NCI-H146 treated with DMSO at 0.1 percent for 48 hours (cell line): ENCODE data around the gene SMAD3.

Source experiments
- DNase-seq: peaks from one replicate; lab custom pipeline; 2025; ENCODE audit not compliant: unreplicated experiment; lab: John Stamatoyannopoulos, UW

The SMAD3 gene

GRCh38 chr15:67095912-67096311 is 30.5 kb downstream of the SMAD3 start:
- DNase-seq, result no peak

DNA sequence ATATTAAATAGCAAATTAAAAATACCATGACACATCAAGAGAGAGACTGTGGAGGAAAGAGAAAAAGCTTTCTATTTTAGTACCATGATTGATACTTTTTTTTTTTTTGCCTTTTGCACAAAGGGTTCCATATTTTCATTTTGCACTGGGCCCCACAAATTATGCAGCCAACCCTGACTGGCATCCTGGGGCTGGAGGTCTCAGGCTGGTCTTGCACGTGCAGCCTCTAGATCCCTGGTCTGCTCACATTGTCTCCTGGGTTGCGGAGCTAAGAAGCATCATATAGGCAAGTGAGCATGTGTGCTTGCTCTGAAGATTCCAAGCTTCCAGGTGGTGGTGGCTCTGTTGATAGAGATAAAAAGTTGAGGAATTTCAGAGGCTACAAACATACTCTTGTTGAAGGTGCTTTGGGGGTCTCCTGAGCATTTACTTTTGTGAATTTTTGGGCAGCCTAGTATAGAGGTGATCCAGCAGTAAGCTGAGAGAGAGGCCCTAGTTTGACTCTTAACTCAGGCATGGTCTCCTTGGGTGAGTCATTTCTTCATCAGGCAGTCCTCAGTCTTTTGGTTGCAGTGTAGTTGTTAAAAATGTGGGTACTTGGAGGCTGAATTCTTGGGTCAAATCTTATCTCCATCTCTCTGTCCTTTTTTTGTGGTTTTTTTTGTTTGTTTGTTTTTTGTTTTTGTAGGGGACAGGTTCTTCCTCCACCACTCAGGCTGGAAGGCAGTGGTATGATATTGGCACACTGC is 31.3 kb downstream of the SMAD3 start:
- DNase-seq, result no peak

GRCh38 chr15:67097424-67097823 is 32.0 kb downstream of the SMAD3 start:
- DNase-seq, result no peak

GRCh38 chr15:67097930-67098740 is 32.7 kb downstream of the SMAD3 start:
- no peak for DNase-seq

- no peak for DNase-seq
Measured at GRCh38 chr15:67098768-67099282, 33.4 kb downstream of the SMAD3 start.

DNA sequence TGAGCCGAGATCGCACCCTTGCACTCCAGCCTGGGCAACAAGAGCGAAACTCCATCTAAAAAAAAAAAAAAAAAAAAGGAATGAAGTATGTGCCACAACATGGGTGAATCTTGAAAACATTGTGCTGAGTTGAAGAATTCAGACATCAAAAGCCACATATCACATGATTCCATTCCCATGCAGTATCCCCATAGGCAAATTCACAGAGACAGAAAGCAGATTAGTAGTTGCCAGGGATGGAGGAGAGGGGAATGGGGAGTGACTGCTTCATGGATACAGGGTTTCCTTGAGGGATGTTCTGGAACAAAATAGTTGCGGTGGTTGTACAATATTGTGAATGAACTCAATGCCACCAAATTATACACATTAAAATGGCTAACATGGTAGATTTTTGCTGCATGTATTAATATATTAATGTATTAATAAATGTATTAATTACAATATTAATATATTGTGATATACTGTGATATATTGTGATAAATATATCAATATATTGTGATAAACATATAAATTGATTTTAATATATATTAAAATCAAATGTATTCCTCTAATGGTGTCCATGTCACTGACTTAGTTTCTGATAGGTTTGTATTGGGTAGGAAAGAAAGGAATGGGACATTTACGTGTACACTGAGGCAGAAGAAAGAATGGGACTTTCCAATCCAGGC is 34.9 kb downstream of the SMAD3 start:
- DNase-seq, result no peak

DNA sequence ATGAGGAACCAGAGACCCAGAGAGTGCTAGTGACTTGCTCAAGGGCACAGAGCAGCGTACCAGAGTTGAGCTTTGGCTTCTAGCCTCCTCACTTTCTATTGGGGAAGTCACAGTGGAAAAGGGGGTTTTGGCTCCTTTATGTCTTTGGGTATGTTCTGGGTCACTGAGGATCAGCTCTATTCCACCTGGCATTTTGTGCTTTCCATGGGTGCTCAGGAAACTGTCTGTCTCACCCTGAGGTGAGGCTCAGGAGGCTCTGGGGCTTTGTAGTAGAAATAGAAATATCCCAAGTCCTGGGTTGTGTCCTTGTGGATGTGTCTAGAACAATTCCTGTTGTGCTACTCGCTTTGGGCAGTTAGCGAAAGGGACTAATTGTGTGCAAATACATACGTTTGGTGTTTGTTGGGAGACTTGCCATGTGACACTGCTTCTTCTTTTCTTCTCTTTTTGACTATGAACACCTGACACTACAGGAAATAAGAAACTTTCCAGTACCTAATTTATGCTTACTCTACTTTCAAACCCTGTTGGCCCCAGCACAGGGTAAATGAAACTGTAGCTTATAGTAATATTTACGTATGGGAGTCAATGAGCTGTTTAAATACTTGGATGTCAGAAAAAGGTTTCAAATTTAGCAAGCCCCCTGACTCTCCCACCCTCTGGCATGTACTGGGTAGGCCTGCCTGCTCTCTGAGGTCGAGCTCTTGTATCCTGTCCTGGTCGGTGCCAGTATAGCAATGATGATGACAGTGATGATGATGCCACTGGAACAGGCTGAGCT is 35.6 kb downstream of the SMAD3 start:
- no peak for DNase-seq

DNA sequence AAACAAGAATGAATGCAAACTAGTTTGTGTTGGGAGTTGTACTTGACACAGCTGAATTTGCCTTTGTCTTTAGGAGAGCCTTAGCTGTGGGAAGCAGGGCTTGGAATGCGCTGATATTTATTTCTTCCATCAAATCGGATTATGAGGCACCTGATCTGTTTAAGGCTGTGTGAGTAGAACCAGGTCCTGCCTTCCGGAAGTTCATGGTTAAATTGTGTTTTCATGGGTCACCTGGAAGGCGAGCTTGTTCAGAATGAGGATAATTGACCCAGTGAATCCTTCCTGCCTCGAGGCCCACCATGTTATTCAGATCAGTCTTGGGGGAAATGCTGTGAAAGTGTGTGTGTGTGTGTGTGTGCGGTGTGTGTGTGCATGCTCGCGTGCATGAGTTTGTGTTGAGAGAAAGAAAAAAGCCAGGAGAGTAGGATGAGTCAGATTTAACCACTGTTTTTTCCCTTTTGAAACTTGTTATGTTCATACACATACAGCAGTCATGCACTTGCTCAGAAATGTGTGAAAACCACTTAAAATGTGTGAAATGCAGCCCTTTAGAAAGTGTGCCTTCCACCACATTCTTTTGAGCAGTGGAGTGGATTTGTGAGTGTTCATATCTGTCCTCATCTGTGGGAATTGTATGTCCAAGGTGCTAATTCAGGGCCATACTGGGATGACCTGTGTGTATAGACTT is 36.7 kb downstream of the SMAD3 start:
- DNase-seq, result no peak

DNA sequence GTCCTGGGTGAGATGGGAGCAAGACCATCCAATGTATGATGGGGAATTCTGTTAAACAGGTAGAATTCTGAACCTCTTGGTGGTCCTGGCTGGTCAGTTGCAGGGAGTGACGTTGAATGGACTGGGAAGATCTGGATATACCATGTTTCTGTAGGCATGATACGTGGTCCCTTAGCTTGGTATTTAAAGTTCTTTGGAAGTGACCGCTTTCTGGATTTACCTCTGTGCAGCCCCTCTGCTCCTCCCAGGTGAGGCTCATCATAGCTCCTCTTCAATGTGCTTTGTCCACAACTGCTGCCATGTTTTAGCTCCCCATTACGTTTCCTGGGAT is 37.2 kb downstream of the SMAD3 start:
- no peak for DNase-seq

DNA sequence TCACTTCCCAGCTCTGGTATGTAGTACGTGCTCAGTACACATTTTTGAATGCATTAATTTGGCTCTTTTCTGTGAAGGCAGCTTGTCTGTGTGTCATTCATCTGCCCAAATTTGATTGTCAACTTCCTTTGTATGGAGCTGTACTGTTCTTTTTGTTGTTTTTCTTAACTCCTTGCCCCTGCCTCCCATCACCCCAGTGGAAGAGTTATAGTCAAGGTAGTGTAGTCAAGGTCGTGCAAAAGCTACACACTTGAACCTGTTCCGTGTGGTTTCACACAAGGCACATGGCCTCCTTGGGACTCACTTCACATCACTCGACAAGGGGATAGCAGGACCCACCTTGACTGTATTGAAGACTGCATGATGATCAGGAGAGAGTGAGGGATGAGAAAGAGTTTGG is 37.6 kb downstream of the SMAD3 start:
- no peak for DNase-seq

DNA sequence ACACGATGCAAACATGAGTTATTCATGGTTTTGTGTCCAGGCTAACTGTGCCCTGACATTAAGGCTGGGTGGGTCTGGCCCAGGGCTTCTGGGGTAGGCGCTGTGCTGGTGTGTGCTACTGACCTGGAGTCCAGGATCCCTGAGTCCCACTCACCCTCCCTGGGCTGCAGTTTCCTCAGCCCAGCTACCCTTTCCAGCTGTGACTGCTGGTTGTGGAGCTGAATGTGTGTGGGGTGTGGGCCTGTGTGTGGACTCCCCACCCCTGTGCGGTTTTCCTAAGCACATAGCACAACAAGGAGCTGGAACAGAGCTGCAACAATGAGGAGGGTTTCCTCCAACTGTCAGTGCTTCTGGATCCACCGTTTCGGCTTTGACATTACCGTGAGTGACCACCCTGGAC is 38.0 kb downstream of the SMAD3 start:
- DNase-seq, result no peak

GRCh38 chr15:67103869-67104268 is 38.5 kb downstream of the SMAD3 start:
- DNase-seq, result no peak

GRCh38 chr15:67104510-67104909 is 39.1 kb downstream of the SMAD3 start:
- no peak for DNase-seq

DNA sequence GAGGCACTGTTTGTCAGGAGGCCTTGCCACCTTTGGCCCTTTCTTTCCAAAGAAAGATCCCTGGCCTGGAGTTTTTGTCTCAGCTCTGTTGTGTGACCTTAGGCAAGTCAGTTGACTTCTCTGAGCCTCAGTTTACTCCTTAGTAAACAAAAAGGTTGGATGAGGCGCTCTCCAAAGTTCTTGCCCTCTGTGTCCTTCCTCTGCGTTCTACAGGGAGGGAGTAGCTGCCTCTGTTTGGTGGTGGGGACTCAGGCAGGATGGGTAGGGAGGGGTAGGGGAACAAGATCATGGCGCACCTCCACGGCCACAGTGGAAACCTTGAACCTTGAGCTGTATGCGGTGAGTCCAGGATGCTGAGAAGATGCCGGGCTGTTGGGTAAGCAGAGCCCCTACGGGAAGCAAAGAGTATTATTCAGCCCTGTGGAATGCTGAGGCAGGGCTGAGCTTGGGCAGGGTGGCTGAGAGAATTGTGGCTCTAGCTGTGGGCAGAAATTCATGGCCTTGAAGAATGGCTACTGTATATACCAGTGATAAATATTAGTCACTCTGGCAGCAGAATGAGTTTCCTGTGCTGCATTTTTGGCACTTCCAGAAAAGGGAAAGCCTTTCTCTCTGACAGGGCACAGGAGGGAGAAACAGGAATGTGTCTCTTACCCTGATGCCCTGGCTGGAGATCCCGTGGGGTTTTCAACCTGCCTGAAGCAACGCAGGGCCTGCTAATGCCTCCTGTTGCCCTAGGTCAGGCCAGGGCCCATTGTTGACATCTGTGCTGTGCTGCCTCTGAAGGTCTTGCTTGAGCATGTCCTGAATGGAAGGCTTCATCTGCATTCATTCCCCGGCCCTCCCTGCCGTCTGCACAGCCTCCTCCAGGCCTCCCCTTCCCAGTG is 39.9 kb downstream of the SMAD3 start:
- DNase-seq, result no peak

DNA sequence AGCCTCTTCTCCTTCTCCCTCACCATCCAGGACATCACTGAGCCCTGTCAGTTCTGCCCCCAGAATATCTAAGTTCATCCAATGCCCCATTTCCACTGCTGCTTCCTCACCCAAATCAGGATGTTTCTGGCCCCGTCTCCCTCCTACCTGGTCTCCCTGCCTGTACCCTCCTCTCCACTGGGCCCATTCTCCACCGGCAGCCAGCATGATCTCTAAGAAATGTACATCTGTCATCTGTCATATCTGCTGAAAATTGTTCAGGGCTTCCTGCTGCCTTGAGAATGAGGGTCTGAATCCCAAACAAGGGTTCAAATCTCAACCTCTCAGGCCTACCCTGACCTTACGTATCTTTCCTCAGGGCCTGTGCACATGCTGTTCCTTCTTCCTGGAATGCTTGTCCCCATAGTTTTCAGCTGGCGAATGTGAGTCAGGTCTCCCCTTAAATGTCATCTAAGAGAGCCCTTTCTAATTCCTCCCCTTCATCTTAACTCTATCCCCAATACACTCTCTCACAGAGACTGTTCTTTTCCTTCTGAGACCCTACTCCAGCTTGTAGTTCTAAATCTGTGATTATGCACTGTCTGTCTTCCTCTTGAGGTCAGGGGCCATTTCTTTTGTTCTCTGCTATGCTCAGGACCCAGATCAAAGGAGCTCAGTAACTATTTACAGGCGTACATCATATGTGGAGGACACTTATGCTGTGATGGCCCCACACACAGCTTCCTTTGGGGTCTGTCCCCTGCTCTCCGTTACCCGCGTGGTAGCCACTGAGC is 40.8 kb downstream of the SMAD3 start:
- no peak for DNase-seq

DNA sequence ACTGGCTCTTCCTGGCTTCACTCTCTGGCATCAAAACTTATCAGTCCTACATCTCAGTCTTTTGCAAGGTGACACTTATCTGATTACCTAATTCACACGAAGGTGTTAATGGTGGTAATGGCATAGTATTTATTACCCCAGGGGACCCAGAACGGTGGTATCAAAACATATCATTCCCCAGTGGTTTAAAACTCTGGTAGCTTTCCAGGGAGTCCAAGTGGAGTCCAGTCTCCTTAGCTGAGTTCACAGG is 41.3 kb downstream of the SMAD3 start:
- DNase-seq, result no peak

- DNase-seq, result no peak
Measured at GRCh38 chr15:67107014-67107812, 41.8 kb downstream of the SMAD3 start.
